Activated CD8-positive, alpha-beta memory T cell treated with anti-CD3 and anti-CD28 coated beads for 4 hours (primary cell): ENCODE data around the gene CCDC33.

Experiments used
- DNase-seq, 2 donors: peaks; one replicate each; pipeline ENCODE4 v3.0.0-alpha.2; 2020; ENCODE audit warnings: low read depth in 2 of 2

CCDC33 gene

DNA sequence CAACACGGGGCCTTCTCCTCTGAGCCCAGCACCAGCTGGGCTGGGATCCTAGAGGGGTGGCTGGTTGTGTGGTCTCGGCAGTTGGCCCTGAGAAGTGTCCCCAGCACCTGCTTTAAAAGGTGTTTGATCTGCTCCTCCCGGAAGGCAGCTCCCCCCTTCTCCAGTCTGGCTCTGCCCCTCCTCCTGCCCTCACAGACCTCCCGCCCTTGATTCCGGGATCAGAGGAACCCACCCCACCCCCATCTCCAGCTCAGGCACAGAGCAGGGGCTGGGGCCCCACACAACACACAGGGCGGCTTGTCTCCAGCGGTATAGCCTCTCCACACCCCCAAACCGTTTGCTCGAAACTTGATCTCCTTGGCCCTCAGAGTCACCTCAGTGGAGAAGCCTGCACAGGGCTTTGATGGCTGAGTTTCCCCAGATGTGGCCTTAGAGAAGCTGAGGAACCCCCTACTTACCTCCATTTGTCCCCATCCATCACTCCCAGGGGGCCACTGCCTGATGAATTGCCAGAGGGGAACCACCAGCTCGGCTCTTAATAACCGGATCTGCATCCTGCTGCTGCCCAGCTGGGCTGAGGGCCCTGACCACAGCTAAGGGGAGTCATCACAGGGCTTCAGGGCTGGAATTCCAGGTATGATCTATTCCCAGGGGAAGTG is 27.1 kb upstream of the CCDC33 start:
- no peak for DNase-seq

DNA sequence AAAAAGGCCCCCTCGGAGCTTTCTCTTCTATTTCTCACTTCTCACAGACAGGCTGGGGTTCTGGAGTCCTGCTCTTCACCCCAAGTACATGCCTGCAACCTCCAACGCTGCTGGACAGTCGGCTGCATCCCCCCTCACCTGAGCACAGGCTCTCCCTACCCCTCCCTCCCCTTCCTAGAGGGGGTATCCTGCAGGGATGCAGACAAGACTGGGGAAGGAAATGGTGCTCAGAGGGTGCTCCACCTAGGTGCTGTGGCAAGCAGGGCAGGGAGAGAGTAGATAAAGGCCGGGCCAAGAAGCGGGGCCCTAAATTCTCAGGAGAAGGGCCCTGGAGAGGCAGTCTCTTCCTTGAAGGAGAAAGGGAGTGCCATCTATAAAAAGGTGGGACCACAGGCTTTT is 26.6 kb upstream of the CCDC33 start:
- DNase-seq = no peak

DNA sequence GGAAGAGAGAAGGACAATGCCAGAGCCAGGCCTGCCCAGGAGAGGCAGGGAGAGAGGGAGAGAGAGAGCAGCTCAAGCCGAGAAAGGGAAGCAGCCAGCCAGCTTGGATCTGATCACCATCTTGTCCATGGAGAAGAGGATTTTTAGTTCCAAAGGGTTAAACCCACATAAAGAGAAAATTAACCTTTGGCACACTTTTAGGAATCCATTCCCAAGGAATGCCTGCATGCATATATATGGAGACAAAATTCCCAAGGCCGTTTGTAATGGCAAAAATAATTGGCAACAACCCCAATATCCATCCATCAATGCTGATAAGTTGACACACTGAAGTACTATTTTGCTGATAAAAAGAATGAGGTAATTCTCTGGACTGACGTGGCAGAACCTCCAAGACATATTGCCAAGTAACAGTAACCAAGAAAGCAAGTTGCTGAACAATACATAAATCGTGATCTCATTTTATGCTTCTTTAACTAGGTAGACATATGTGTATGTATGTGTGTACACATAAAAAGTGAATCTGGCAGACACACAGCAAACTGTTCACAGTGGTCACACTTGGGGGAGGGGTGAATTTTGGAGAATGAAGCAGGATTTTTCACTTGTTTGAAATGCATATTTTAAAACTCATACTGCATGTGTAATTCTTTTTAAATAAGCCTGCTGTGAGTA is 26.0 kb upstream of the CCDC33 start:
- DNase-seq = no peak

GRCh38 chr15:74210729-74211128 is 25.4 kb upstream of the CCDC33 start:
- DNase-seq = no peak

DNA sequence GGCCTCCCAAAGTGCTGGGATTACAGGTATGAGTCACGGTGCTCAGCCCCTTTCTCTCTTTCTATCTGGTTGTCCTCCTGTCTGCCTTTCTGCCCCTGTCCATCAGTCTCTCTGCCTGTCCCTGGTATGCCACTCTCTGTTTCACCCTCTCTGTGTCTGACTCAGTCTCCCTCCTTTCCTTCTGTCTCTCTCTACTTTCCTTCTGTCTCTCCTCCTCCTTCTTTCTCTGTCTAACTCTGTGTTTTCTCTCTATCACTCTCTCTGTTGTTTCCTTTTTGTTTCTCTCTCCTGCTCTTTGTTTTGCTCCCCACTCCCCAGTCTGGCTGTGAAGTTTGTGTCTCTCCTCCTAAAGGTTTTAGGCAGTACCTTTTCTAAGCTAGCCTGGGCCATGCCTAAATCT is 24.5 kb upstream of the CCDC33 start:
- no peak for DNase-seq

DNA sequence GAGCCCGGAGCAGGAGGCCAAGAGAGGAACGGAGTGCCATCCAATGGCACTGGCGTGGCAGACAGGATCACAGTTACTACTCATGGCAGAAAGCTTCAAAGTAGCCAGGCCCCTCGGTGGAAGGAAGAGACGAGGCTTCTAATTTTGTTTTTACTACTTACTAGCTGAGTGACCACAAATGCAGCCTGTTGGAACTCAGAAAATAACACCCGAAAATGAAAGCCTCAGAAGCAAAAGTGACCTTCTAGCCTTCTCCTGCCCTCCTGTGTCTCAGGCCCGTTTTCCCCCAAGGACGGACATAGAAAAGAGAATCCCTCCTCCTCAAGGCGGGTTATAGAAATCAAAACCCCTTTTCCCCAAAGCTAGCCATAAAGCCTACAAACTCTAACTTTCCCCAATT is 23.6 kb upstream of the CCDC33 start:
- no peak for DNase-seq

DNA sequence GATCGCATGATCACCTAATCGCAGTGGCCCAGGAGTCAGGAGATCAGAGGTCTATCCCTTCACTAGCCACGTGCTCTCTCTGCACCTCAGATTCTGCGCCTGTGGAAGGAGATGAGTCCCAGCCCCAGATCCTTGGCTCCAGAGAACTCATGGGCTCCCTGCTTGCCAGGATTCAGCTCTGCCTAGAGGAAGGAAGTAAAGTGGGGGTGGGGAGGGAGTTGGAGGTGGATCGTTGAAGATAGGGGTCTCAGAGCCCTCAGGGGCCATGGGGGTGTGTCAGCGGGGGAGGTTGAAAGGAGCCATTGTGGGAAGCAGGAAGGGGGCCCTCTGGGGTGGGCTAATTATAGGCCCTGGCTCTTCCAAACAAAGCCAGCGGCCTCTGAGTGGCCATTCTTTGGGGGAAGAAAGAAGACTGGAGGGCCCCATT is 22.3 kb upstream of the CCDC33 start:
- no peak for DNase-seq

- DNase-seq = no peak
These were observed 21.7 kb upstream of the CCDC33 start for GRCh38 chr15:74214324-74215021.

DNA sequence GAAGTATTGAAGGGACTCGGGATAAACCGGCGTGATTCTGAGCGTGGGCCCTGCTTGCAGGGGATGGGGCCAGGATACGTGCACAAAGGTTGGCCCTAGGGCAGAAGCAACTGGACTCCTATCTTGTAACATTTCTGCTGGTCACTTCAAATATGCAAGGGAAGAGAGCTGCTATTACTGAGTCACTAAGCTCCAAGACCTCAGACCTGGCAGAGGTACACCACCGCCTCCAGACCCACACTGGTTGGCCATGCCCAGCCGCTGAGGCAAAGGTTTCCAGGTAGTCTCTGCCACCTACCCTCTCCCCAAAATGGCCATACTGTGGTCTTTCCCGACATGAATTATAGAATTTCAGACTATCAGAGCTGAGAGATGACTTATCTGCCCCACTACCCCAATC is 20.2 kb upstream of the CCDC33 start:
- no peak for DNase-seq

DNA sequence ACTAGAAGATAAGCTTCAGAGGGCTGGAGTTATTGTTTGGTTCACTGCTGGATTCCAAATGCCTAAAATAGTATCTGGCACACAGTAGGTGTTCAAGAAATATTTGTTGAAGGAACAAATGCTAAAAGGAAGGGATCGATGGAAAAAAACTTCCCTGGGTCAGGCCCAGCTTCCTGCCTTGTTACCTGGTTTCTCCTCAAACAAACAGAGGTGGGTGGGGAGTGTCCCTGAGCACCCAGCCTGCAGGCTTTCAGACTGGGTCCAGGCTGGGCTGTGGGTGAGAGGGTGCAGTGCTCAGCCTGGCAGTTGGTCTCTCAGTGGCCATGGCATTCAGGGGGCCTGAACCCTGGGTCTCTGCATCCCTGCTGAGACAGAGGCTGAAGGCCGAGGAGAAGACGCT is 19.2 kb upstream of the CCDC33 start:
- DNase-seq = no peak

- DNase-seq = no peak
These were observed 17.9 kb upstream of the CCDC33 start for GRCh38 chr15:74217907-74218885.

GRCh38 chr15:74220475-74221248 is 15.5 kb upstream of the CCDC33 start:
- no peak for DNase-seq

GRCh38 chr15:74221399-74222239 is 14.5 kb upstream of the CCDC33 start:
- no peak for DNase-seq

- DNase-seq = no peak
These were observed 13.6 kb upstream of the CCDC33 start for GRCh38 chr15:74222240-74223119.

- no peak for DNase-seq
These were observed 10.2 kb upstream of the CCDC33 start for GRCh38 chr15:74225928-74226327.

DNA sequence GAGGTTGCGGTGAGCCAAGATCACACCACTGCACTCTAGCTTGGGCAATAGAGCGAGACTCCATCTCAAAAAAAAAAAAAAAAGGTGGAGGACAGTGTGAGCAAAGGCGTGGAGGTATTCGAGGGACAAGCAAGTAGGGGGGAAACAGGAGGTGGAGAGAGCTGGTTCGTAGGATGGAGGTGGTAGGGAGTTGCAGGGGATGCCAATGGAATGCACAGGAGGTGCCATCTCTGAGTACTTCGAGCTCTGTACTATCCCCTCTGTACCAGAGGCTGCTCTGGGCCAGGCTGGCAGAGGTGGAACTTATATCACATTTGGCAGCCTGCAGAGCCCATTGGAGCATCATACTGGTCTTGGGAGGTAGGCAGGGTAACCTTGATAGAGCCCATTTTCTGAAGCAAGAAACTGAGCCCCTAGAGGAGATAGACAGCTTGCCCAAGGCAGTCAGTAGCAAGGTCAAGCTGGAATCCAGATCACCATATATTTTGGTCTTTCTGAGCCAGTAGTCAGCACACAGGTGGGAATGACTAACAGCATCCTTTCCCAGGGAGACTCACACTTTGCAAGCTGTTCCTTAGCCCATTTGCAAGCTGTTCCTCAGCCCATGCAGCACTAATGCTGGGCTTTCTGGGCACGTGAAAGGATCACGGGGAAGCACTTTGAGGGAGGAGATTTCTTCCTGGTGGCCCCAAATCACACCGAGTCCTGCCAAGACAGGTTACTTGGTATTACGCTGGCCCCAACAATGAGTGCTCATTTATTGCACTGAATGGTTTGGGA is 9.2 kb upstream of the CCDC33 start:
- no peak for DNase-seq

GRCh38 chr15:74227968-74228722 is 8.0 kb upstream of the CCDC33 start:
- no peak for DNase-seq

- DNase-seq = no peak
These were observed 7.4 kb upstream of the CCDC33 start for GRCh38 chr15:74228723-74229081.
